HL-60/S4 treated with retinoic acid at 250 ng/mL for 4 days and 3 days (cell line): ENCODE data around the gene DGKB.

Experiments used
- in situ Hi-C: fragments of 300-500 bp; cut with MboI; formaldehyde crosslinking; loops from 2 replicates; pipeline ENCODE4 v1.7.0; 2022; ENCODE audit warnings: low sequenced_read_pairs

Gene DGKB

GRCh38 chr7:14825912-14826311, 76.6 kb downstream of the DGKB start:
- in situ Hi-C loops: no loop called here

GRCh38 chr7:14822481-14822854, 80.1 kb downstream of the DGKB start:
- in situ Hi-C loops: no loop called here

GRCh38 chr7:14821757-14822480, 80.6 kb downstream of the DGKB start:
- in situ Hi-C loops: no loop called here

- in situ Hi-C loops: no loop called here
Measured at GRCh38 chr7:14818871-14819270, 83.7 kb downstream of the DGKB start.

GRCh38 chr7:14817829-14818614, 84.5 kb downstream of the DGKB start:
- in situ Hi-C loops: no loop called here

- in situ Hi-C loops: no loop called here
Measured at GRCh38 chr7:14807507-14807906, 95.0 kb downstream of the DGKB start.

GRCh38 chr7:14806891-14807290, 95.7 kb downstream of the DGKB start:
- in situ Hi-C loops: no loop called here

GRCh38 chr7:14805105-14805719, 97.3 kb downstream of the DGKB start:
- in situ Hi-C loops: no loop called here

- in situ Hi-C loops: no loop called here
Measured at GRCh38 chr7:14800664-14801063, 101.9 kb downstream of the DGKB start.

GRCh38 chr7:14793151-14793550, 109.4 kb downstream of the DGKB start:
- in situ Hi-C loops: no loop called here

GRCh38 chr7:14787551-14787950, 115.0 kb downstream of the DGKB start:
- in situ Hi-C loops: no loop called here

- in situ Hi-C loops: no loop called here
Measured at GRCh38 chr7:14786314-14786895, 116.1 kb downstream of the DGKB start.

GRCh38 chr7:14777806-14778205, 124.7 kb downstream of the DGKB start:
- in situ Hi-C loops: no loop called here

- in situ Hi-C loops: no loop called here
Measured at GRCh38 chr7:14776266-14776665, 126.3 kb downstream of the DGKB start.

- in situ Hi-C loops: no loop called here
Measured at GRCh38 chr7:14773729-14774271, 128.8 kb downstream of the DGKB start.

- in situ Hi-C loops: no loop called here
Measured at GRCh38 chr7:14770614-14771013, 131.9 kb downstream of the DGKB start.

GRCh38 chr7:14769261-14769660, 133.3 kb downstream of the DGKB start:
- in situ Hi-C loops: no loop called here

- in situ Hi-C loops: no loop called here
Measured at GRCh38 chr7:14767716-14768425, 134.7 kb downstream of the DGKB start.

- in situ Hi-C loops: no loop called here
Measured at GRCh38 chr7:14766747-14767146, 135.8 kb downstream of the DGKB start.

GRCh38 chr7:14765731-14766130, 136.8 kb downstream of the DGKB start:
- in situ Hi-C loops: no loop called here

GRCh38 chr7:14762561-14762960, 140.0 kb downstream of the DGKB start:
- in situ Hi-C loops: no loop called here
